Kidney (tissue), 14 donors: ENCODE measurements around the gene MAN1B1. TPM values are rescaled to one million over a fixed set of nuclear protein-coding genes. Genes with fewer than 3 reads are reported as not detected.

ENCODE experiments used
- DNase-seq, 5 donors: peaks; one replicate each; pipeline ENCODE4 v3.0.0-alpha.2; 2013 to 2020
- FAIRE-seq: peaks from 2 replicates; lab custom pipeline; 2012; peaks lifted over from hg19 to GRCh38; lab: Jason Lieb, UNC
- H3K27ac ChIP-seq, 2 donors: one replicate each; pipeline ENCODE4 v1.7.0; 2013; ENCODE audit warnings: low read depth in 2 of 2, low read length in 2 of 2, inconsistent platforms in 1 of 2
- H3K27me3 ChIP-seq: one replicate; pipeline ENCODE4 v1.7.1; 2013; ENCODE audit warnings: low read length, inconsistent platforms; ENCODE audit not compliant: control insufficient read depth, insufficient read depth
- H3K36me3 ChIP-seq, 3 donors: one replicate each; pipeline versions ENCODE4 v1.7.0 to v1.7.1; 2013; ENCODE audit warnings: low read length in 3 of 3, control low read depth in 1 of 3, inconsistent platforms in 1 of 3; ENCODE audit not compliant: insufficient read depth in 3 of 3, control insufficient read depth in 2 of 3
- H3K4me1 ChIP-seq, 3 donors: one replicate each; pipeline versions ENCODE4 v1.7.0 to v1.7.1; 2013; ENCODE audit warnings: low read length in 3 of 3, inconsistent platforms in 1 of 3, low read depth in 1 of 3; ENCODE audit not compliant: control insufficient read depth in 2 of 3, insufficient read depth in 2 of 3
- H3K4me3 ChIP-seq, 3 donors: one replicate each; pipeline versions ENCODE4 v1.7.0 to v1.8.1; 2013; ENCODE audit warnings: low read length in 3 of 3, control low read depth in 1 of 3, inconsistent platforms in 1 of 3
- H3K9ac ChIP-seq, 3 donors: one replicate each; pipeline versions ENCODE4 v1.7.0 to v1.7.1; 2013; ENCODE audit warnings: low read length in 3 of 3, control low read depth in 1 of 3, inconsistent platforms in 1 of 3
- H3K9me3 ChIP-seq, 3 donors: one replicate each; pipeline versions ENCODE4 v1.7.0 to v1.7.1; 2013; ENCODE audit warnings: low read length in 3 of 3, control low read depth in 1 of 3, inconsistent platforms in 1 of 3; ENCODE audit not compliant: control insufficient read depth in 2 of 3, insufficient read depth in 1 of 3
- CTCF ChIP-seq: IDR thresholded peaks from 3 replicates; pipeline ENCODE4 v1.5.1; 2012; ENCODE audit warnings: mild to moderate bottlenecking, moderate library complexity, borderline replicate concordance; ENCODE audit not compliant: insufficient read depth; ENCODE audit errors: extremely low read depth
- intact Hi-C: fragments of 100-400 bp; cut with DNase I; formaldehyde crosslinking; loops from one replicate; pipeline ENCODE4 v1.11.1; 2022
- polyA plus RNA-seq: library from polyadenylated mRNA; stranded (reverse); fragments of 350-450 nt; fragmentation: Illumina TruSeq; extraction: RNeasy Lipid Tissue Mini Kit (QIAGEN cat#74804); gene quantifications from one replicate; pipeline ENCODE4 v1.2.3, GENCODE V29; 2014; ENCODE audit warnings: low read depth, low replicate concordance; ENCODE audit not compliant: insufficient read depth
- total RNA-seq: library from RNA; stranded (reverse); fragmentation: NEBNext Ultra II Directional; extraction: Animal tissue kit (Norgen Biotek cat#: 25700); gene quantifications from one replicate; pipeline ENCODE4 v1.2.1, GENCODE V29; 2021
- donor health status: control.
- donor health status: control.
- donor health status: control.
- donor health status: control.
- donor health status: control.
- donor health status: DM: yes; HTN: yes; CAD: no.
- donor health status: Normal renal cell carcinoma (clear cell type).

The MAN1B1 gene
- total and polyA plus RNA-seq, 2 donors from 2014 or later, result 57.3 to 63.2 TPM

- H3K9me3 ChIP-seq, result no peaks in the 10 kb centered on the region
- H3K4me1 ChIP-seq, result peaks cover 0 to 18% (median 5%) of the 10 kb centered on the region in 3 donors
- no peak for DNase-seq
- H3K27me3 ChIP-seq, result peaks cover 22% of the 10 kb centered on the region
- no peak for TF ChIP-seq CTCF
- no peaks in the 10 kb centered on the region for H3K36me3 ChIP-seq
- no peak overlapping the region for H3K9ac ChIP-seq
- no peak overlapping the region for H3K4me3 ChIP-seq
- no peak overlapping the region for H3K27ac ChIP-seq
- intact Hi-C loops, result no loop called here
- FAIRE-seq, result no peak
These were observed 35.5 kb upstream of the MAN1B1 start for GRCh38 chr9:137051145-137051724.

- Histone ChIP-seq H3K4me1 (peaks cover 0 to 18% (median 5%) of the 10 kb centered on the region in 3 donors), H3K27me3 (peaks cover 20% of the 10 kb centered on the region), H3K4me3 (no peak overlapping the region), H3K9me3 (no peaks in the 10 kb centered on the region), H3K9ac (no peak overlapping the region), H3K27ac (no peak overlapping the region), H3K36me3 (no peaks in the 10 kb centered on the region)
- intact Hi-C loops, result no loop called here
- no peak for TF ChIP-seq CTCF
- DNase-seq, result no peak
- no peak for FAIRE-seq
These were observed 34.5 kb upstream of the MAN1B1 start for GRCh38 chr9:137052293-137052692.

- peaks cover 13% of the 10 kb centered on the region for H3K27me3 ChIP-seq
- intact Hi-C loops, result no loop called here
- H3K9ac ChIP-seq, result no peak overlapping the region
These were observed 33.5 kb upstream of the MAN1B1 start for GRCh38 chr9:137052998-137053943.

More at GRCh38 chr9:137052998-137053943, 33.5 kb upstream of the MAN1B1 start:
- no peaks in the 10 kb centered on the region for H3K9me3 ChIP-seq
- DNase-seq, result no peak
- no peak for FAIRE-seq
- H3K4me1 ChIP-seq, result peaks cover 0 to 18% (median 5%) of the 10 kb centered on the region in 3 donors
- H3K27ac ChIP-seq, result no peak overlapping the region
- H3K4me3 ChIP-seq, result no peak overlapping the region
- no peaks in the 10 kb centered on the region for H3K36me3 ChIP-seq
- no peak for TF ChIP-seq CTCF
